ENCODE results near the gene TGFB1I1. TPM values are rescaled to one million over a fixed set of nuclear protein-coding genes. Genes with fewer than 3 reads are reported as not detected.

The TGFB1I1 gene
- total RNA-seq, 1 experiment from 2014 or later = 0.43 TPM

- no peak for DNase-seq (ENCODE audit: low spot score)
Observed at GRCh38 chr16:31452631-31453106, 19.3 kb upstream of the TGFB1I1 start.

DNA sequence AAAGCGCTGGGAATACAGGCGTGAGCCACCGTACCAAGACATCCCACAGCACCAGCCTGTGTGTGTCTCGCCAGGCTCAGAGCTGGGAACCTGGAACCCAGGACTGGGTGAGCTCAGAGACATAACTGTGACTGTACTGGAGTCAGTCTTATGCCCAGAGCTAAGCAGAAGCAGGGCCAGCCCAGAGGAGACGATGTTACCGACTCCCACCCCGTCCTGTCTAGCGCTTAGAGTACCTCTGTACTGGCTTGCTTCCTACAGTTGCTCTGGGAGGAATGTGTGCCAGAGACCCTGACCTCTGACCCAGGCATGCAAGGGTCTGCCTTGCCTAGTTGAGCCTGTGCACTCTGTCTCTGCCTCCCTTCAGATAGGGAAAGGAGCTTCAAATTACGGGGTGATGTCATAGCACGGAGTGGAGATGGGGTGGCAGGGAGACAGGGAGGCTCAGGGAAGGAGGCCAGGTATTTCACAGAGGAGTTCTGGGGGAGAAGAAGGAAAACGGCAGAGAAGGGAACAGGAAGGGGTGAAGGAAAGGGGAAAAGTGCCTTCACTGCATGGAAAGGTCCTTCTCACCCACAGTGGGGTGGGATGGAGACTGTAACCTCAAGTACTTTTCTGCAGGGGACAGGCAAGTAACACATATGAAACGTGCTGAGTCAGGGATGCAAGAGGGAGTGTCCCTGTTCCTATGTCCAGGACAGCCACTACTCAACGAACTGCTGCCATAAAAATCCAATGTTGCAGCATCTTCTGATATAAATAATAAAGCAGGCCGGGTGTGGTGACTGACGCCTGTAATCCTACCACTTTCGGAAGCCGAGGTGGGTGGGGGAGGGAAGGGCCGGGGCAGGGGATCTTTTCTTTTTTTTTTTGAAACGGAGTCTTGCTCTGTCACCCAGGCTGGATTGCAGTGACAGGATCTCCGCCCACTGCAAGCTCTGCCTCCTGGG, 18.4 kb upstream of the TGFB1I1 start:
- no peak for DNase-seq (ENCODE audit: low spot score)

DNA sequence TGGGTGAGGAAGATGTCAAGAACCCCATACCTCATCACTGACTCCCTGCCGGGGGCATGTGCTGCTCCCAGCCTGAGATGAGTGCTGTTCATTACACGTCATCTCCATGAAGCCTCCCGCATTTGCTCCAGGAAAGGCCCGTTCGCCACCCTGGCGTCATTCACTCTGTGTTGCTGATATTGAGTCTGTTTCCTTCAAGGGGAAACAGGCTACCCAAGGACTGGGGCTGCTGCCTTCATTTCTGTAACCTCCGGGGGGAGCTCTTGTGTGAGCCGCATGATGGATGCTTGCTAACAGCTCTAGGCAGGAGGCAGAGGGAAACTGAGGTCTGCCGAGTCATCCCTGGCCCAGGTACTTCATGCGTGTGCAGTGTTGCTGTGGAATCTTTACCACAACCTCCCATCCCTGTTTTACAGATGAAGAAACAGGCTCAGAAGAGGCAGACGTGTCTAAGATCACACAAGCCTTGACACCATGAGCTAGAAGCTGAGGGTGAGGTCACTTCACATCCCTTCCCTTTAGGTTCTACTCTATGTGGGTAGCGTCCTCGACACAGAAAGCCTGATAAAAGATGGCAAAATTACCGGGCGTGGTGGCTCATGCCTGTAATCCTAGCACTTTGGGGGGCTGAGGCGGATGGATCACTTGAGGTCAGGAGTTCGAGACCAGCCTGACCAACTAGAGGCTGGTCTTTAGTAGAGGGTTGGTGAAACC, 16.2 kb upstream of the TGFB1I1 start:
- DNase-seq (ENCODE audit: low spot score) = no peak

DNA sequence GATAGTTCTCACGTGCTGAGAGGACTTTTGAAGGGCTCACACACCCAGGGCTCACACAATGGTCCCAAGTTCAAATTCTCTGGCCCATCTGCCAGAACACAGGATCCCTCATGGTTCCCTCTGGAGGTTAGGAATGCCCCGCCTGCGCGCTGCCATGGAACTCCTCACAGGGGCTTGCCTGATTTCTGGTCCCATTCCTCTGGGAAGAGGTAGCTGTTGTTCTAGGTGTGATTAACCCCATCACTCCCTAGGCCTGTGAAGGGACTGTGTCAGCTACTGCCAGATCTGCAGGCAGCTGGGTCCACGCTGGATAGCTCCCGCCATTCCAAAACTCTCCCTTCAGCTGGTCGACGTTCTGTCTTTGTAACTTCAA, 15.0 kb upstream of the TGFB1I1 start:
- DNase-seq (ENCODE audit: low spot score) = no peak

- DNase-seq (ENCODE audit: low spot score) = peak; percentile 80
Observed at GRCh38 chr16:31458073-31458843, 13.7 kb upstream of the TGFB1I1 start.

DNA sequence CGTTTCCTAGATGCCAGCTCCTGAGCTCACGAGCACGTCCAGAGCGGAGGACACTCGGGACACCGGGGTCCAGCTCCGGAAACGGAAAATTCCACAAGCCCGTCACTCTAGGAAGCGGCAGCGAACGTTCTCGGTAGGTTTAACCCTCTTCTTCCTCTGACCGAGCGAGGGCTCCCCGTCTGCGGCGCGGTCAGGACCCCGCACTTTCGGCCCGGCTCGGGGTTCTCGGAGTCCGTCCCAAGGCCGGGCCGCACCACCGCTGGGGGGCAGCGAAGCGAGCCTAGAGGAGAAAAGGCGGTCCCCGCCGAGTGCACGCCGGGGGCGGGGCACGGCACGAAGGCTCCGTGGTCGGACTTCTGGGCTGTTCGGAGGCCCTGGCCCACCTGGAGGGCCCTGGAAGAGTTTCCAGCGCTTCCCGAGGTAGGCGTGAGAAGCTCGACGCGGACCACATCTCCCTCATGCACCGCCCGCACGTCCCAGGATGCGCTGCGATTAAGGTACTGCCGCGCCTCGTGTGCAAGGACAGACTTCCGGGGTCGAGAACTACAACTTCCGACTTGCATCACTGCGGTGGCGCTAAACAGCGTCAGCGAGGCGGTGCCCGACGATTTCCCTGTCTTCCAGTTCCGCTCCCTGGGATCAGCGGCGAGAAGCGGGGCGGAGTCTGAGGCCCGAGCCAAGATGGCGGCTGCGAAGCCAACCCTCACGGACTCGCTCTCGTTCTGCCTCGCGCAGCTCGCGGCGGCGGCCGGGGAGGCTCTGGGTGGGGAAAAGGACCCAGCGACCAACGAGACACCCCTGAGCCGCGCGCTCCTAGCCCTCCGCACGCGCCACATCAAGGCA, 12.9 kb upstream of the TGFB1I1 start, which contains the start of gene ARMC5:
ARMC5 (plus strand) TSS at position 658 of the 843 bp plus-strand sequence; CDS start at position 682, 24 bp downstream.
- DNase-seq (ENCODE audit: low spot score) = peak; percentile 97

DNA sequence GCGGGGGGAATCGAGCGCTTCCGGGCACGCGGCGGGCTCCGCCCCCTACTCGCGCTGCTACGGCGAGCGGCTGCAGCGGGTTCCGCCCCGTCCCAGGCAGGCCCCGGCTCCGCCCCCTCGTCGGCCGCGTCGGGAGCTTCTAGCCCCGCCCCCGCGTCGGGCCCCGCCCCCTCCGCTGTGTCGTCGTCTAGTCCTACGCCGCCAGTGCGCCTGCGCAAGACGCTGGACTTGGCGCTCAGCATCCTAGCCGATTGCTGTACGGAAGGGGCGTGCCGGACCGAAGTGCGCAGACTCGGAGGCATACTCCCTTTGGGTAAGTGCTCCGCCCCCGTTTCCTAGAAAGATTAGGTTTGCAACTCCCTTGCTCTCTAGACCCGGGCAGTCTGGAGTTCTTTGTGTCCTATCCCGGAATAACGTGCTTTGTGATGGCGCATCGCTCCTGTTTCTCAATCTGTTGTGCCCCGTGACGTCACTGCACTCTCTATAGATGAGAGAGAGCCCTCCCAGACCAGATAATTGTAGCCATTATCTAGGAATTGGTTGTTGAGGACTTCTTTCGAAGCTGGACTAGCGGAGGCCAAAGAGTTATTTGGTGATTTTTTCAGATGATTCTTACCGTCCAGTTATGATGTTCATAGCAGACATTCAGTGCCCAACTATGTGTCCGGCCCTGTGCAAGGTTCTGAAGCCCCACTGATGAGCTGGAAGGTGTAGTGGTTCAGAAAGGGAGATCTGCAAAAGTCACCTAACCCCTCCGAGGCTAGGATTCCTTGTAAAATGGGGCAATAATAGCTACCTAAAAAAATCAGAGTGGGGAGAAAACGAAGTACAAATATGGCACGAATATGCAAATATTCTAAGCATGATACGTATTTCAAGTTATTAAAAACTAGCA, 12.0 kb upstream of the TGFB1I1 start:
- DNase-seq (ENCODE audit: low spot score) = peak; percentile 99

DNA sequence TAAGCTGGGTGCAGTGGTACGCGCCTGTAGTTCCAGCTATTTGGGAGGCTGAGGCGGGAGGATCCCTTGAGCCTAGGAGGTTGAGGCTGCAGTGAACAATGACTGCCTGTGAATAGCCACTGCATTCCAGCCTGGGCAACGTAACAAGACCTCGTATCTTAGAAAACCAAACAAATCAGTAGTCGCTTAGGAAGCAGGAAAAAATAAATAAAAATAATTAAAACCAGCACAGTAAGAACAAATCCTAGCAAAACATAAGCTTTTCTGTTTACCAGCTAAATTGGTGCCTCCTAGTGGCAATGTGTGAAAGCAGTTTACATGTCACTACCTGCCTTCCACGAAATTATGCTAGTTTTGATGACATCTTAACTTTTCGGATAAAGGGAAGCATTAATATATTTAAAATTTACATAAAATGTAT, 11.4 kb upstream of the TGFB1I1 start:
- DNase-seq (ENCODE audit: low spot score) = no peak

DNA sequence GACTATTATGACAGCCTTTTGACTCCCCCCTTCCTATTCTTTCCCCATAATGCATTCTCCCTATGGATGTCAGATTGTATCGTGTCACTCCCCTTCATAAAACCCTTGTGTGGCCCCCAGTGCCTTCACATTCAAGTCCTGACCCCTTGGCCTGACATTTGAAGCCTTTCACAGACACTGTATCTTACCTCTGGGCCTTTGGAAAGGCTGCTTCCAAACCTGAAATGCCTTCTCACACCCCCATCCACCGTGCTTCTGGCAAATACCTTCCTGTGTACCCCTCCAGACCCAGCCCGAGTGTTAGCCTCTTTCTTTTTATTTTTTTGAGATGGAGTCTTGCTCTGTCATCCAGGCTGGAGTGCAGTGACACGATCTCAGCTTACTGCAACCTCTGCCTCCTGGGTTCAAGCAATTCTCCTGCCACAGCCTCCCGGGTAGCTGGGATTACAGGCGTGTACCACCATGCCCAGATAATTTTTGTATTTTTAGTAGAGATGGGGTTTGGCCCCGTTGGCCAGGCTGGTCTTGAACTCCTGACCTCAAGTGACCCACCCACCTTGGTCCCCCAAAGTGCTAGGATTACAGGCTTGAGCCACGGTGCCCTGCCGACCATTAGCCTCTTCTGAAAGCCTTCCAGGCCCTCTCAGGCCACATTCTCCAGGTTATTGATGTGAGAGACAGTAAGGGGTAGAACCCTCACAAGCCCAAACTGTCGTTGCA, 10.6 kb upstream of the TGFB1I1 start:
- DNase-seq (ENCODE audit: low spot score) = no peak

DNA sequence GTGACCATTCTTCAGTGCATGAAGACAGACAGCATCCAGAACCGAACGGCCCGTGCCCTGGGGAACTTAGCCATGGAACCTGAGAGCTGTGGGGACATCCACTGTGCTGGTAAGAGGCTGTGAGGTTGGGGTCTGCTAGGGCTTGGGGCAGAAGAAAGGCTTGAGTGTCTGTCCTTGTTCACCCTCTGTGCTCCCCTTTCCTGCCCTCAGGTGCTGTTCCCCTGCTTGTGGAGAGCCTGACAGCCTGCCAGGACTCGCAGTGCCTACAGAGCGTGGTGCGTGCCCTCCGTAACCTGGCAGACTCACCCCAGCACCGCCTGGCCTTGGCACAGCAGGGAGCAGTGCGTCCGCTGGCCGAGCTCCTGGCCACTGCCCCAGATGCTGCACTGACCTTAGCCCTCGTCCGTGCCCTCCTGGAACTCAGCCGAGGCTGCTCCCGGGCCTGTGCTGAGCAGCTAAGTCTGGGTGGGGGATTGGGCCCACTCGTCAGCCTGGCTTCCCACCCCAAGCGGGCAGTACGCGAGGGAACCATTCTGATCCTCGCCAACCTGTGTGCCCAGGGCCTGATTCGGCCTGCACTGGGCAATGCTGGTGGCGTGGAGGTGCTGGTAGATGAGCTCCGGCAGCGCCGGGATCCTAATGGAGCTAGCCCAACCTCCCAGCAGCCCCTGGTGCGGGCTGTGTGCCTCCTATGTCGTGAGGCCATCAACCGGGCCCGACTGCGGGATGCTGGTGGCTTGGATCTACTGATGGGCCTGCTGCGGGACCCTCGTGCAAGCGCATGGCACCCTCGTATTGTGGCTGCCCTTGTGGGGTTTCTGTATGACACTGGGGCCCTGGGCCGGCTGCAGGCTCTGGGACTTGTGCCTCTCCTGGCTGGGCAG, 9.8 kb upstream of the TGFB1I1 start:
- no peak for DNase-seq (ENCODE audit: low spot score)

- no peak for DNase-seq (ENCODE audit: low spot score)
Observed at GRCh38 chr16:31464348-31464769, 7.6 kb upstream of the TGFB1I1 start.

- no peak for DNase-seq (ENCODE audit: low spot score)
Observed at GRCh38 chr16:31464781-31465260, 7.1 kb upstream of the TGFB1I1 start.

DNA sequence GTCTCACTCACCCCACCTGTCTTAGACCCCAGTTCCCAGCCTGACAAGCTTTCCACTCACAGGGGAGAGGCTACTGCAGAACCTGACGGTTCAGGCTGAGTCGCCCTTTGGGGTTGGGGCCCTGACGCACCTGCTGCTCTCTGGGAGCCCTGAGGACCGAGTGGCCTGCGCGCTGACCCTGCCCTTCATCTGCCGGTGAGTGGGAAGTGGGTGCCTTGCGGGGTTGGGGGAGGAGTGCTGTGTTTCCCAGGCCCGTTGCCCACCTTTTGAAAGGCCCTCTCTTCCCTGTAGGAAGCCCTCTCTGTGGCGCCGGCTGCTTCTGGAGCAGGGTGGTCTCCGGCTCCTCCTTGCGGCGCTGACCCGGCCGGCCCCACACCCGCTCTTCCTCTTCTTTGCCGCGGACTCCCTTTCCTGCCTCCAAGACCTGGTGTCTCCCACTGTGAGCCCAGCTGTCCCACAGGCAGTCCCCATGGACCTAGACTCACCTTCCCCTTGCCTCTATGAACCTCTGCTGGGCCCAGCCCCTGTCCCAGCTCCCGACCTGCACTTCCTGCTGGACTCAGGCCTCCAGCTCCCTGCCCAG, 6.1 kb upstream of the TGFB1I1 start:
- no peak for DNase-seq (ENCODE audit: low spot score)

- no peak for DNase-seq (ENCODE audit: low spot score)
Observed at GRCh38 chr16:31466381-31466841, 5.5 kb upstream of the TGFB1I1 start.

DNA sequence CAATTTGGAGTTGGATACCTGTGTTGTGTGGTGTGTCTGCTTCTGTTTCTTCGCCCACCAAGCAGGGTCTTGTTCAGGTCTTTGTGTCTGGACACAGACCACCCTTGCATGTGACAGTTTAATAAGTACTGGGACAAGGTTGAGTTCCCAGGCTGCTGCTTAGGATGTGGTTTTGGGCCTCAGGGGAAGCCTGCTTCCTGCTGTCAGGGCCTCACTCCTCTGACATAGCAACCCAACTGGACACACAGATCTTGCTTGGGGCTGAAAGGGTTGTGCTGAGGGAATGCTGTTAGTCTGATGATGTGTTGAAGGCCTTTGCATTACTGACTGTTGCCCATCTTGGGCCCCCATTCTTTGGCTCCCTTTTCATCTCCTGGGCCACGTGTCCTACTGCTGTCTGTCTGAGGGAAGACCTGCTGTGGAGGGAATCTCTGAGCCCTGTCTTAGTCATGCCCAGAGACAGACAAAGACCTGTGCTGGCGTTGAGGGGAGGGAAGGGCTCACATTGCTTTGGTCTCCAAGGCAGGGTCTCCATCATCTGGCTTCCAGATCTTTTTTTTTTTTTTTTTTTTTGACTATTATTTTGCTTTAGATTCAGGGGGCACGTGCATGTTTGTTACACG, 4.7 kb upstream of the TGFB1I1 start:
- DNase-seq (ENCODE audit: low spot score) = no peak

DNA sequence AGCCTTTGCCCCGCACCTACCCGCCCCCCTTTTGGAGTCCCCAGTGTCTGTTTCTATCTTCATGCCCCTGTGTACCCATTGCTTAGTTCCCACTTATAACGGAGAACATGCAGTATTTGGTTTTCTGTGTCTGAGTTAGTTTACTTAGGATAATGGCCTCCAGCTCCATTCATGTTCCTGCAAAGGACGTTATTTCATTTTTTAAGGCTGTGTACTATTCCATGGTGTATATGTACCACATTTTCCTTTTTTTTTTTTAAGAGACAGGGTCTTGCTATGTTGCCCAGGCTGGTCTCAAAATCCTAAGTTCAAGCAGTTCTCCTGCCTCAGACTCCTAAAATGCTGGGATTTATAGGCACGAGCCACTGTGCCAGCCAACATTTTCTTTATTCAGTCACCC, 4.1 kb upstream of the TGFB1I1 start:
- no peak for DNase-seq (ENCODE audit: low spot score)

GRCh38 chr16:31470615-31471014, 1.3 kb upstream of the TGFB1I1 start:
- no peak for DNase-seq (ENCODE audit: low spot score)

Measured in HT-29 (cell line).